Motor neuron (in vitro differentiated cells): Measurements from ENCODE around the gene SCMH1. TPM values are rescaled to one million over a fixed set of nuclear protein-coding genes. Genes with fewer than 3 reads are reported as not detected.

Experiments used
- ATAC-seq, 8 experiments: fragments of 200-7000 bp; cut with Tn5 transposase; replicated peaks in 6 of 8; 2 replicates each; pipeline ENCODE4 v1.8.0; 2021; ENCODE audit warnings: mild to moderate bottlenecking in 8 of 8, moderate library complexity in 8 of 8
- H3K27ac ChIP-seq, 2 donors: fragments of 250-450 bp; sonication (Bioruptor Pico); 2 replicates each; pipeline ENCODE4 v1.9.0; 2021; ENCODE audit warnings: antibody characterized with exemption in 2 of 2, mild to moderate bottlenecking in 2 of 2, moderate library complexity in 1 of 2
- H3K4me1 ChIP-seq, 2 donors: fragments of 250-450 bp; sonication (Bioruptor Pico); replicated peaks in 1 of 2; 2 replicates each; pipeline ENCODE4 v1.6.1; 2021; ENCODE audit warnings: antibody characterized with exemption in 2 of 2, mild to moderate bottlenecking in 2 of 2, moderate library complexity in 1 of 2
- H3K4me3 ChIP-seq, 5 donors: fragments of 250-450 bp; sonication (Bioruptor Pico); 2 replicates each; pipeline ENCODE4 v1.9.0; 2021; ENCODE audit warnings: antibody characterized with exemption in 5 of 5, mild to moderate bottlenecking in 5 of 5, moderate library complexity in 4 of 5
- WGBS, 10 experiments: fragments of 450-650 bp; shearing (Covaris generic); methylation state at CpG; one replicate each; pipeline ENCODE4 v1.0.0; 2022; 5-methylcytosine and 5-hydroxymethylcytosine counted together
- in situ Hi-C, 9 experiments: fragments of 400-800 bp; cut with MboI; loops; one replicate each; pipeline ENCODE4 v1.15.0; 2021; ENCODE audit warnings: low sequenced_read_pairs in 9 of 9, low pct_unique_long_range_greater_than_20kb in 2 of 9; ENCODE audit not compliant: unreplicated experiment in 9 of 9
- total RNA-seq, 8 experiments: library from RNA; unstranded; fragments of 300-600 nt; gene quantifications; 2 replicates each; pipeline versions ENCODE4 v1.2.3 to v1.2.4, GENCODE V29; 2022

SCMH1 gene
- total RNA-seq, 8 experiments from 2014 or later = 8.8 to 40.9 (median 30.1) TPM

DNA sequence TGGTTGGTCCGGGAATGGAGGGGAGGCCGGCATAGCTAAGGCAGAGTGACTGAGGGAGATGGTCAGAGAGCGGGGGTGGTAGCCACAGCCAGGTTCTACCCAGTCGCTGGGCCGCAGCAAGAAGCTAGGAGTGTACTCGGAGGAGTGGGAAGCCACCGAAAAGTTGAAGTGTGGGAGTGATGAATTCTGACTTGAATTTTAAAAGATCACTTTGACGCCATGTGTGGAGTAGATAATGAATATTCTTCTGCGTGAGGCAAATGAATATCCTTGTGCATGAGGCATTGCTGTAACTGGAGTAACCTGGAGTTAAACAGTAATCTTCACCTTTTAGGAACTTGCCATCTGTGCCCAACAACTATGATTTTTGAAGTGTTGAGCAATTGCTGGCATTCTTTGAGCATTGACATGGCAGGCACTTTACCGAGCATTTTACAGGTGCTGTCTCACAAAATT is 255.8 kb downstream of the SCMH1 start:
- WGBS, 10 experiments = 55 to 100% (median 94%) methylated on average over 1 to 10 of the region's 10 CpGs
- Histone ChIP-seq H3K4me3 (no peak overlapping the region), H3K4me1 (peaks cover 3 to 5% of the 10 kb centered on the region in 2 donors), H3K27ac (no peak overlapping the region)
- in situ Hi-C loops = no loop called here
- peak in 1 of 8 experiments; percentile 71 for ATAC-seq

DNA sequence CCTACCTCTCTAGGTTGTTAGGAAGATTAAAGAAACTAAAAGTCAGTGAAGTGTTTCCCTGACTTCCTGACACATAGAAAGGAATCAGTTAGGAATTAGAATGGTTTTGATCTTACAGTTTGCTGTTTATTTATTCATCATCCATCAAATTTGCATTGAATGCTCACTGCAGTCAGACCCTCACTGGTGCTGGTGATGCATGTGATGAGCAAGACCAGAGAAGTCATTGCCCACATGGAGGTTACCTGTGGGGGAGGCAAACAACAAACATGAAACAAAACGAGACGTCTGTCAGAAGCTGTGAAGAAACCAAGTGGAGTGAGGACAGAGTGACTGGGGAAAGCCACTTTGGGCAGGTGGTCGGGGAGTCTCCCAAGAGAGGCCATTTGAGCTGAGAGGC is 256.2 kb downstream of the SCMH1 start:
- peak in 1 of 8 experiments; percentile 31 for ATAC-seq
- Histone ChIP-seq H3K27ac (no peak overlapping the region), H3K4me3 (no peak overlapping the region), H3K4me1 (peaks cover 8 to 10% of the 10 kb centered on the region in 2 donors)
- 50 to 100% (median 80%) methylated on average over 1 to 3 of the region's 3 CpGs; no CpG with 5 or more reads in 2 of the 10 experiments for WGBS, 10 experiments
- in situ Hi-C loops = no loop called here

DNA sequence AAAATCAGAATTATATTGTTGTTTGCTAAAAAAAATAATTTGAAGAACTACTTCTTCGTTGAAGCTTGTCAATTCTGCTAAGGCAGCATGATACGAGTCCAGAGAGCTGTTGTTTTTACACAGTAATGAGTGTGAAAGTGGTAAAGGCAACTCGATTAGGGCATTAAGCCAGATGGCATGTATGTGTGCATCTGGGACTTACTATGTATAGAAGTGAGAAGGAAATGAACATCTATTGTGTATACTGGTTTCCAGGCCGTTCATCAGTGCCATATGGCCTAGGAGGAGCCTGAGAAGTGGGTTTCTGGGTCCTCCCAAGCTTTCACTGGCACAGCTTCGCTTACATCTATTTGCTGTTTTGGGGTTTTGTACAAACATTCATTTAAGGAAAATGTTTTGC is 256.9 kb downstream of the SCMH1 start:
- H3K4me1 ChIP-seq = peaks cover 10 to 13% of the 10 kb centered on the region in 2 donors
- 33 to 100% (median 80%) methylated on average over 1 to 5 of the region's 5 CpGs; no CpG with 5 or more reads in 2 of the 10 experiments for WGBS, 10 experiments
- in situ Hi-C loops = no loop called here
- no peak overlapping the region for H3K27ac ChIP-seq
- no peak overlapping the region for H3K4me3 ChIP-seq
- no peak for ATAC-seq

DNA sequence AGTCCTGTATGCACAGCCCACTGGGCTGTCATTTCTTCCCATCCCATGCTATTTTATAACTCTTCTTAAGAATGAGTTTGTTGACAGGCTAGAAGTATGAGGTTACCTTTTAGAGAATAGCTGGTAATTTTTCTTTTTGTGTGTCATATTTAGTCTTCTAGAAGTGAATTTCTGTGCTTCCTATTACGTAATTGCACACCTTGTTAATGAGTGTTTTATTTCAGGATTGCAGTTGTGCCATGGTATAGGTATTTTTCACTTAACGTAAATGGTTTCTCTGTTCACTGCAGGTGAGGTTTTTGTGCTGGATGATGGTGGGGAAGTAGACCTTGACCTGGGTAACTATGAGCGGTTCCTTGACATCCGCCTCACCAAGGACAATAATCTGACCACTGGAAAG is 257.6 kb downstream of the SCMH1 start:
- Histone ChIP-seq H3K4me3 (no peak overlapping the region), H3K4me1 (peaks cover 10 to 13% of the 10 kb centered on the region in 2 donors), H3K27ac (no peak overlapping the region)
- 86 to 100% (median 99%) methylated on average over 1 to 4 of the region's 4 CpGs for WGBS, 10 experiments
- ATAC-seq = no peak
- in situ Hi-C loops = no loop called here

DNA sequence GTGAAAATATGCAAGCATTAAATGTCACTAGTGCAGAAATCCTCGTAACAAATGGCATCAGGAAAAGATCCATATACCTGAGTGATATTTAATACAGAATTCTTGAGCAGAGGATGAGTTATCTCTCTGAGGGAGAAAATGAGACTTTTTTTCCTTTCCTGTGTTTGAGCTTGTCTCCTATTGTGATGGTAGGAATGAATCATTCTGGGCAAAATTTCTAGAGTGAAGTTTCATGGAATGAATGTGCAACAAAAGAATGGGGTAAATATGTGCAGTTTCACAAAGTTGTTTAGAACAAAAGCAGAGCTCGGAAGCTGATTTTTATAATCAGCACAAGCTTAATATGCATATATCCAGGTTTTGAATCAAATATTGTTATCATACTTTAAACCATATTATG is 258.0 kb downstream of the SCMH1 start:
- 44 to 100% (median 96%) methylated on average over 1 to 2 of the region's 2 CpGs for WGBS, 10 experiments
- in situ Hi-C loops = no loop called here
- Histone ChIP-seq H3K27ac (no peak overlapping the region), H3K4me1 (peaks cover 10 to 13% of the 10 kb centered on the region in 2 donors), H3K4me3 (no peak overlapping the region)
- no peak for ATAC-seq

DNA sequence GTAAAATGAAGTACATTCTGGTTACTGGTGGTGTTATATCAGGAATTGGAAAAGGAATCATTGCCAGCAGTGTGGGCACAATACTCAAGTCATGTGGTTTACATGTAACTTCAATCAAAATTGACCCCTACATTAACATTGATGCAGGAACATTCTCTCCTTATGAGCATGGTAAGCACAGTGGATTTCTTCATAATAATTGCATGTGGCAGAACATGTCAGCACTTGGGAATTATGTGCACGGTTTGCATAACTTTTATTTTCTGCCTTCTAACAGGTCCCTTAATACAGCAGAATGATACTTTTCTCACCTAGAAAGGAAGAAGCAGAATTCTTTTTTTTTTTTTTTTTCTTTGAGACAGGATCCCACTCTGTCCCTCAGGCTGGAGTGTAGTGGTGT is 258.8 kb downstream of the SCMH1 start:
- in situ Hi-C loops = no loop called here
- Histone ChIP-seq H3K27ac (no peak overlapping the region), H3K4me1 (peaks cover 13% of the 10 kb centered on the region in 2 donors), H3K4me3 (no peak overlapping the region)
- WGBS, 10 experiments = 0 to 100% (median 80%) methylated on average over 1 of the region's 1 CpG; no CpG with 5 or more reads in 1 of the 10 experiments
- ATAC-seq = no peak

DNA sequence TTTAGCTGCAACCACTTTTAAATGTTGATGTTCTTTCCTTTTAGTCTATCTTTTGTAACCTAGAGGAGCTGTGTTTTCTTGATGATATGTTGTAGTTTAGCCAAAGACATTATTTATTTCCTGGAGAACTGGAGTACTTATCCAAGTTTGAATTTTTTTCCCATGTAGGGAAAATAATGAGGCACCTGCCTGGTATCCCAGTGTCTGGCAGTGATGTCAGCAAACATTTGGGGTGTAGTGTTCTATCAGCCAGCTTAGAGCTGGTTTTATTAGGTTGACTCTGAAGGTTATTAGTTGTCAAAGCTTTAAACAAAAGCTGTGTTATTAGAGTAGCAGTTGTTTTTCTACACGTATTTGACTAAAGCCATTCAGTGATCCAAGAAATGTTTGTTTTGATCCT is 259.4 kb downstream of the SCMH1 start:
- 20 to 100% (median 92%) methylated on average over 1 of the region's 1 CpG; no CpG with 5 or more reads in 4 of the 10 experiments for WGBS, 10 experiments
- no peak overlapping the region for H3K27ac ChIP-seq

DNA sequence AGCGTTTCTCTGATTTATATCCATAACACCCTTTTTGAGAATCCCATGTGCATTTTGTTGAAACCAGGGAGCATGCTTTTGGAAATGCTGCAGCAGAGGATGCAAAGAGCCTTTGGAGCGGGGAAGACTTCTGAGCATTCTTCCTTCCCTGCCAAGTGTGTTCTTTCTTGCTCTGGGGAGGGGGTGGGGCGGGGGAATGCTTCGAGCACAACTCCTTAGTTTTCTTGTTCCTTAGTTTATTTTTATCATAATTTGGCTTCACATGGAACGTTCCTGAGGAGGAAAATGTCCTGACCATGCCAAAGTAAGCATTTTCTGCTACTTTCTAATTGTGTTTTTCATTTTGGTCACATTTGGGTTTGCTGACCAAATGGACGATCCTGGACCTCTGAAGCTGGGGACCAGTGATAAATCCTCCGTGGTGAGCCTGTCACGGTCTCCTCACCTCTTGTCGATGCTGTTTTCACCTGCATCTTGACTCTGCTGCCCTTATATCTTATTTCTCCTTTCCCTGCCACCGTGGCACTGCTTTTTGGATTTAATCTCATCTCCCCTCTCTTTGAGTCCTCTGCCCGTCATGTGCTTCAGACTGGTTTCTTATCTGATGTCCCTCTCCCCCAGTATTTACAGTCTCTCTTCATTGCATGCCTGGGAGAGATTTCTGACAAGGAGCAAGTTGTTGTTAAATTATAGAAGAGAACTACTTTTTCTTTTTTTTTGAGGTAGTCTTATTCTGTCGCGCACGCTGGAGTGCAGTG is 260.2 kb downstream of the SCMH1 start:
- in situ Hi-C loops = no loop called here
- Histone ChIP-seq H3K4me3 (no peak overlapping the region), H3K4me1 (peaks cover 13% of the 10 kb centered on the region in 2 donors), H3K27ac (no peak overlapping the region)
- 48 to 100% (median 72%) methylated on average over 2 to 14 of the region's 14 CpGs; no CpG with 5 or more reads in 1 of the 10 experiments for WGBS, 10 experiments
- no peak for ATAC-seq

More for the DNA sequence above, 259.4 kb downstream of the SCMH1 start:
- in situ Hi-C loops = no loop called here
- H3K4me3 ChIP-seq = no peak overlapping the region
- ATAC-seq = no peak
- H3K4me1 ChIP-seq = peaks cover 13% of the 10 kb centered on the region in 2 donors

DNA sequence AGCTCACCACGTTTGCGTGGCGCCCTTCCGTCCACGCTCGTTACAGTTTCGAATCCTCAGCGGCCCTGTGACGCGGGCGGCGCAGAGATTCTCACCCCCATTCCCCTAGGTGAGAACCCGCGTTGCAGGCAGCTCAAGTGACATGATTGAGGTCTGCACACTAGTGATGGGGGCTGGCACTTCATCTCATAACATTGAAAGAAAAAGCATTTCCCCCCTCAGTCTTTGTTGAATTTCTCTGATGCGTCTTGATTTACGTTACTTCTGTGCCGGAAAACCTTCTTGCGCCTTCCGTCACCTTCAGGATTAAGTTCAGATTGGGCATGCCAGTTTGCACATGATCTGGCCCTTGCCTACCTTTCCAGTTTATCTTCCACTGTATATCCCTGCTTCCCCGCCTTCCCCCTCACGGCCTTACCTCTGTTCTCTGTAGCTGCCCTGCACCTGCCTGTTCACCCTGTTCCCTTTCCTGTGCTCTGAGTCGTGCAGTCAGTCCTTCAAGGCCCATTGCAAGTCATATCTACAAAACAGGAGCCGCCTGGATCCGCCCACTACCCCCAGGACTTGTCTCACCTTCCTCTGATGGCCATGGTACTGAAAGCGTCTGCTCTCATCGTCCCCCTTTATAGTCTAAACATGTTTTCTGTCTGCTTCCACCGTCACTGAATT is 261.5 kb downstream of the SCMH1 start:
- H3K4me1 ChIP-seq = peaks cover 13% of the 10 kb centered on the region in 2 donors
- WGBS, 10 experiments = 2 to 41% (median 5%) methylated on average over 4 to 27 of the region's 27 CpGs; no CpG with 5 or more reads in 1 of the 10 experiments
- in situ Hi-C loops = no loop called here
- peak overlapping the region; percentile 91 to 96 for H3K27ac ChIP-seq
- H3K4me3 ChIP-seq = peak overlapping the region; percentile 53 to 82 (median 71)
- ATAC-seq = no peak

DNA sequence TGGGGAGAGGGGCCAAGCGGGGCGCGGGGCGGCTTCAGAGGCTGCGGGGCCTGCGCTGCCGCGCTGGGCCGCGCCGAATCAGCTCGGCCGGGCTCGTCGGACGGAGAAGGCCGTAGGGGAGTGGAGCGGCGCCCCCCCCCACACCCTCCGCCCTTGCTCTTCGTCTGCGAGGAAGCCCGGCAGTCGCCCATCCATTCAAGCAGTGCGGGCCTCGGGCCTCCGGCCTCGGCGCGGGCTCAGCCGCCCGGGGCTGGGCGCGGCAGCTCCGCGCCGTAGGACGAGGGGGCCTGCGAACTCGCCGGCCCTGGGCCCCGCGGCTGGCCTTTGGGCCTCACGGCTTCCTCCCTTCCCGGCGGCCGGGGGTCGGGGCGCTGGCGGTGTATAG is 262.0 kb downstream of the SCMH1 start:
- Histone ChIP-seq H3K27ac (peak overlapping the region; percentile 91 to 96), H3K4me3 (peak overlapping the region; percentile 53 to 82 (median 71)), H3K4me1 (peaks cover 13% of the 10 kb centered on the region in 2 donors)
- in situ Hi-C loops = no loop called here
- WGBS, 10 experiments = 0% methylated on average over 4 to 14 of the region's 50 CpGs; no CpG with 5 or more reads in 8 of the 10 experiments
- ATAC-seq = peak in 4 of 8 experiments; percentile 23 to 40 (median 28)

DNA sequence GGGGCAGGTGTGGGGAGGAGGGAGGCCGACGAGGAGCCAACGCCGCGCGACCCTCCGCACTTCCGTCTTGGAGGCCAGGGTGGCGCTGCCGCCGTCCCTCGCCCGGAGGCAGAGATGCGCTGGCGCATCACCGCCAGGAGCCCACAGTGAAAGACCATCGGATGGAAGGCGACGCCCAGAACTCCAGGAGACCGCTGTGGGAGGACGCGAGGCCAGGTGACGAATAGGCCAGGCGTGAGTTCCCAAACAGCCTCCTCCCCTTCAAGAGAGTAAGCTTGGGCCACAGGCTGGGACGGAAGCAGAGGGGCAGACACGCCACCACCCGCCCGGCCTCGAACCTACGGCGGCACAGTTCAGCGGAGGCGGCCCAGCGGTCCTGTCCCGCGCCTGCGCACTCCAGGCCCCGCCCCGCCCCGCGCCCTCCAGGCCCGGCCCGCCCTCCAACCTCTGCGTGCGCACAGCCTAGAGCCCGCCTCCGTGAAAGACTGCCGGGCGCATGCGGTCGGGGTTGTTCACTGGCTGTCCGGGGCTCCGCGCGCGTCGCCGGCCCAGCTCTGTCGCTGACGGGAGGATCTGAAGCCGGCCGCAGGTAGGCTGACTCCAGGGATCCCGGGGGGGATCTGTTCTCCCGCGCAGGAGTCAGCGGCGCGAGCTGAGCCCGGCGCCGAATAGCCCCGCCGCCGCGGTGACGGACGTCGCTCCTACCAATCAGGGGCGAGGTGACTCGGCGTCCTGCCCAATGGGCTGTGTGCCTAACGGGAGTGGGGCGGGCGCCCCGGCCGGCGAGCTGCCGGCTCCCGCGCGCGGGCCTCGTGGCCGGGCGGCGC is 262.7 kb downstream of the SCMH1 start, which contains the start of gene CTPS1:
Gene CTPS1 (plus strand): TSS at position 456 of the 827 bp plus-strand sequence. CDS start 3,595 bp downstream, outside the sequence.
- peak within 1 kb of the TSS; percentile 91 to 96 for H3K27ac ChIP-seq
- ATAC-seq = peak; percentile 80 to 92 (median 90)
- 0 to 10% (median 0%) methylated on average over 4 to 34 of the region's 96 CpGs; no CpG with 5 or more reads in 7 of the 10 experiments for WGBS, 10 experiments
- peaks cover 13% of the 10 kb centered on the region in 2 donors for H3K4me1 ChIP-seq
- in situ Hi-C loops = no loop called here
- H3K4me3 ChIP-seq = peak within 1 kb of the TSS; percentile 53 to 82 (median 71)

DNA sequence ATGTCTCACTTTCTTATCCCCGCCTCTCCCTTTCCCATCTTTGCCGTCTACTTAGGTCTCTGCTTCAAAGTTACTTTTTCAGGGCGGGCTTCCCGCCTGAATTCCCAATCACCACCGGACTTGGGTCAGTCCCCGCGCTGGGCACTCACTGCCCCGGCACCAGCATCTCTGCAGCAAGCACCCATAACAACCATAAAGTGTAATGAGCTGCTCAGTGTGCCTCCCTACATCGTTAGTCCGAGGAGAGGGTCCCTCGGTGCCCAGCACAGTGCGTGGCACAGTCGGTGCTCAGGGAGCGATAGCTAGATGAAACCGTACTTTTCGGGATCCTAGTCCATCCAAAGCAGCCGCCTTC is 263.2 kb downstream of the SCMH1 start:
- H3K4me1 ChIP-seq = peaks cover 13% of the 10 kb centered on the region in 2 donors
- H3K4me3 ChIP-seq = peak overlapping the region; percentile 53 to 82 (median 71)
- in situ Hi-C loops = no loop called here
- H3K27ac ChIP-seq = peak overlapping the region; percentile 91 to 96
- ATAC-seq = no peak
- 19 to 85% (median 44%) methylated on average over 2 to 14 of the region's 17 CpGs; no CpG with 5 or more reads in 4 of the 10 experiments for WGBS, 10 experiments
